ENCODE measurements around the gene OXNAD1. TPM values are rescaled to one million over a fixed set of nuclear protein-coding genes. Genes with fewer than 3 reads are reported as not detected.

OXNAD1 gene
- total and polyA plus RNA-seq, 10 of the 15 experiments (the other 5 are each of a cell fraction or from before 2014, with no cell fraction given), result 5.6 to 27.8 (median 16.2) TPM

DNA sequence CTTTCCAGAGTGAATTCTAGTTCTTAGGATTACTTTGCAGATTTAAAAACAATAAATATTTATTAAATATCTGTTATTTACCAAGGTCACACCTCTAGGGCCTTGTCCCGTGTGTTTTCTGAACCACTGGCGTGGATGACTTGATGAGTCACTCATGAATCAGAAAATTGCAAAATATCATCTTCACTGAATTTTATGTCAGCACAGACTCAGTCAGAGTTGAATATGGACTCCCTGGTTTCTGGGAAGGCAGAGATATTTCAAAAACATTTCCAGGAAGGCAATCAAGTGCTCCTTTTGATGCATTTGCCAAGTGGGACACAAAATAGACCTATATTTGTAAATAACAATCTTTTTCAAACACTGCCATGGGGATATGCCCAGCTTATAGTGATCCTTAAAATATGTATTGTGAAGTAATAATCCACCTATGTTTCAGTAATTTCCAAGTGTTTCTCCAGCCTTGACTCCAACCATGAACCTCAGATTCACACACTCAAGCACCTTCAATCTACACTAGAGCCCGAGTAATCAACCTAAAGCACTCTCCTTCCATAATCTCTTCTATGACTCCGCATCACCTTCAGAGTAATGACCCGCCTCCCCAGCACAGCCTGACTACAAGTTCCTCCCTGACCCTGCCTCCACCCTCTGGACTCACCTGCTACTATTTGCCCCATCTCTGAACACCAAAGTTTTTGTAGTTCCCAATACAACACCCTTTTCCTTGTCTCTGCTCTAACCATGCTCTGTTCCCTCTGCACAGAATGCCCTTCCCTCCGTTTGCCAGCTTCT is 24.6 kb upstream of the OXNAD1 start:
- H4K20me1 ChIP-seq (ENCODE audit: control insufficient read depth, insufficient read depth), result no peaks in the 10 kb centered on the region
- H3K9ac ChIP-seq (ENCODE audit: control insufficient read depth, insufficient read depth, low read length), result no peak overlapping the region
- ChIA-PET RAD21 (ENCODE audit: unreplicated experiment) (no interaction called here), SMC1A (ENCODE audit: uncharacterized antibody, unreplicated experiment) (interaction anchor here (0.8 kb wide), 1 partner anchor 191 kb away, joined by 3 read pairs; no protein-coding TSS in a partner anchor), CTCF (interaction anchor here (0.9 to 1.6 kb wide), 2 partner anchors 191 to 425 kb away, joined by 3 to 8 read pairs; no protein-coding TSS in a partner anchor), POLR2A (interaction anchor here (0.6 to 1.0 kb wide), 2 partner anchors 8 to 189 kb away, joined by 3 read pairs; no protein-coding TSS in a partner anchor)
- DNase-seq (ENCODE audit: low read depth, low spot score) (no peak), FAIRE-seq (no peak), ATAC-seq (no peak)
- H3K27me3 ChIP-seq (replicated peaks in 1 of 2; ENCODE audit: control insufficient read depth in 2 of 2, insufficient read depth in 2 of 2, low read length in 1 of 2), result no peaks in the 10 kb centered on the region
- no peak overlapping the region for H2AFZ ChIP-seq (ENCODE audit: control insufficient read depth, low read depth, low read length)
- no peaks in the 10 kb centered on the region for H3K79me2 ChIP-seq (ENCODE audit: control insufficient read depth, insufficient read depth, low read length)
- H3K4me3 ChIP-seq, result no peak overlapping the region
- H3K9me3 ChIP-seq (replicated peaks; ENCODE audit: control insufficient read depth, insufficient read depth, low read length), result no peaks in the 10 kb centered on the region
- intact Hi-C loops (cut with micrococcal nuclease; ENCODE audit: unreplicated experiment) (no loop called here), in situ Hi-C loops (cut with MboI) (loop anchor here (10.0 kb wide), 2 partner anchors 616 to 1036 kb away; partner anchors contain the start of gene CAPN7)
- no TSS peak for BruUV-seq (replicated peaks)
- no peak overlapping the region for H3K4me2 ChIP-seq (ENCODE audit: control insufficient read depth, insufficient read depth)
- TF ChIP-seq, protein P1, sequence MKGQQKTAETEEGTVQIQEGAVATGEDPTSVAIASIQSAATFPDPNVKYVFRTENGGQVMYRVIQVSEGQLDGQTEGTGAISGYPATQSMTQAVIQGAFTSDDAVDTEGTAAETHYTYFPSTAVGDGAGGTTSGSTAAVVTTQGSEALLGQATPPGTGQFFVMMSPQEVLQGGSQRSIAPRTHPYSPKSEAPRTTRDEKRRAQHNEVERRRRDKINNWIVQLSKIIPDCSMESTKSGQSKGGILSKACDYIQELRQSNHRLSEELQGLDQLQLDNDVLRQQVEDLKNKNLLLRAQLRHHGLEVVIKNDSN (IDR thresholded peaks at IDR 0.05; ENCODE audit: borderline replicate concordance, extremely low read length, insufficient read depth, low read depth, low read length), result no peak
- TF ChIP-seq ZNF207 (IDR thresholded peaks at IDR 0.05; ENCODE audit: borderline replicate concordance) (no peak), NBN (IDR thresholded peaks at IDR 0.05) (no peak)
- 27% methylated on average over 6 of the region's 6 CpGs for WGBS (ENCODE audit: insufficient coverage, insufficient replicate concordance, low lambda C conversion rate, missing lambda C conversion rate)
- H3K36me3 ChIP-seq (ENCODE audit: control insufficient read depth in 2 of 2, insufficient read depth in 2 of 2, low read length in 1 of 2), result no peaks in the 10 kb centered on the region
- no peak overlapping the region for H3K27ac ChIP-seq (ENCODE audit: control insufficient read depth, insufficient read depth)
- no peaks in the 10 kb centered on the region for H3K4me1 ChIP-seq (ENCODE audit: control insufficient read depth, insufficient read depth, low read length)

DNA sequence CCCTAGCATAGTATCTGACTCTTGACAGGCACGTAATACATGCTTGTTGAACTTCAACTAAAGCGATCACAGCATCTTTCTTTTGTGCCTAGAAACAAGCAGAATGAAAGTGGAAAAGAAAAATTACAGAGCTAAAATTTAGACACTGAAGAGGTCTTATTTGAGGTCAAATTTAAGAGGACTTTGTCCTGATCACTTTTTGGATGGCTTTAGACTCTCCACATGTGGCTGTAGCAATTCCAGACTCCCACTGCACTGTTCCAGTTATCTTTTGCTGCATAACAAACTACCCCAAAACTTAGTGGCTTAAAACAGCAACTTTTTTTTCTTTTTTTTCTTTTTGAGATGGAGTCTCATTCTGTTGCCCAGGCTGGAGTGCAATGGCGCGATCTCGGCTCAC is 23.8 kb upstream of the OXNAD1 start:
- ChIA-PET SMC1A (ENCODE audit: uncharacterized antibody, unreplicated experiment) (interaction anchor here (0.8 to 1.0 kb wide), 2 partner anchors 13 to 192 kb away, joined by 3 read pairs; no protein-coding TSS in a partner anchor), RAD21 (ENCODE audit: unreplicated experiment) (no interaction called here), POLR2A (interaction anchor here (0.6 to 1.0 kb wide), 2 partner anchors 9 to 189 kb away, joined by 3 read pairs; no protein-coding TSS in a partner anchor), CTCF (interaction anchor here (0.9 to 1.6 kb wide), 2 partner anchors 192 to 426 kb away, joined by 3 to 8 read pairs; no protein-coding TSS in a partner anchor)
- DNase-seq (ENCODE audit: low read depth, low spot score), result no peak
- Histone ChIP-seq H3K27ac (ENCODE audit: control insufficient read depth, insufficient read depth) (no peak overlapping the region), H3K9ac (ENCODE audit: control insufficient read depth, insufficient read depth, low read length) (no peak overlapping the region), H3K79me2 (ENCODE audit: control insufficient read depth, insufficient read depth, low read length) (no peaks in the 10 kb centered on the region), H3K4me2 (ENCODE audit: control insufficient read depth, insufficient read depth) (no peak overlapping the region), H4K20me1 (ENCODE audit: control insufficient read depth, insufficient read depth) (no peaks in the 10 kb centered on the region), H3K9me3 (replicated peaks; ENCODE audit: control insufficient read depth, insufficient read depth, low read length) (no peaks in the 10 kb centered on the region), H3K36me3 (ENCODE audit: control insufficient read depth in 2 of 2, insufficient read depth in 2 of 2, low read length in 1 of 2) (no peaks in the 10 kb centered on the region), H3K27me3 (replicated peaks in 1 of 2; ENCODE audit: control insufficient read depth in 2 of 2, insufficient read depth in 2 of 2, low read length in 1 of 2) (no peaks in the 10 kb centered on the region), H2AFZ (ENCODE audit: control insufficient read depth, low read depth, low read length) (no peak overlapping the region), H3K4me3 (no peak overlapping the region), H3K4me1 (ENCODE audit: control insufficient read depth, insufficient read depth, low read length) (no peaks in the 10 kb centered on the region)
- no peak for ATAC-seq
- 75% methylated on average over 5 of the region's 5 CpGs for WGBS (ENCODE audit: insufficient coverage, insufficient replicate concordance, low lambda C conversion rate, missing lambda C conversion rate)
- no peak for FAIRE-seq
- intact Hi-C loops (cut with micrococcal nuclease; ENCODE audit: unreplicated experiment), result no loop called here
- no TSS peak for BruUV-seq (replicated peaks)
- in situ Hi-C loops (cut with MboI), result loop anchor here (10.0 kb wide), 2 partner anchors 616 to 1036 kb away; partner anchors contain the start of gene CAPN7
- TF ChIP-seq, protein P2, sequence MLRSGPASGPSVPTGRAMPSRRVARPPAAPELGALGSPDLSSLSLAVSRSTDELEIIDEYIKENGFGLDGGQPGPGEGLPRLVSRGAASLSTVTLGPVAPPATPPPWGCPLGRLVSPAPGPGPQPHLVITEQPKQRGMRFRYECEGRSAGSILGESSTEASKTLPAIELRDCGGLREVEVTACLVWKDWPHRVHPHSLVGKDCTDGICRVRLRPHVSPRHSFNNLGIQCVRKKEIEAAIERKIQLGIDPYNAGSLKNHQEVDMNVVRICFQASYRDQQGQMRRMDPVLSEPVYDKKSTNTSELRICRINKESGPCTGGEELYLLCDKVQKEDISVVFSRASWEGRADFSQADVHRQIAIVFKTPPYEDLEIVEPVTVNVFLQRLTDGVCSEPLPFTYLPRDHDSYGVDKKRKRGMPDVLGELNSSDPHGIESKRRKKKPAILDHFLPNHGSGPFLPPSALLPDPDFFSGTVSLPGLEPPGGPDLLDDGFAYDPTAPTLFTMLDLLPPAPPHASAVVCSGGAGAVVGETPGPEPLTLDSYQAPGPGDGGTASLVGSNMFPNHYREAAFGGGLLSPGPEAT (IDR thresholded peaks at IDR 0.05; ENCODE audit: low read depth), result no peak
- TF ChIP-seq SREBF1 (IDR thresholded peaks at IDR 0.05; ENCODE audit: low read length), result no peak
- no peak for TF ChIP-seq LARP7 (IDR thresholded peaks at IDR 0.05)
- no peak for TF ChIP-seq FOXM1 (IDR thresholded peaks at IDR 0.05; ENCODE audit: low read depth, low read length)
- TF ChIP-seq PAX8 (IDR thresholded peaks at IDR 0.05), result no peak
- TF ChIP-seq, protein P3, sequence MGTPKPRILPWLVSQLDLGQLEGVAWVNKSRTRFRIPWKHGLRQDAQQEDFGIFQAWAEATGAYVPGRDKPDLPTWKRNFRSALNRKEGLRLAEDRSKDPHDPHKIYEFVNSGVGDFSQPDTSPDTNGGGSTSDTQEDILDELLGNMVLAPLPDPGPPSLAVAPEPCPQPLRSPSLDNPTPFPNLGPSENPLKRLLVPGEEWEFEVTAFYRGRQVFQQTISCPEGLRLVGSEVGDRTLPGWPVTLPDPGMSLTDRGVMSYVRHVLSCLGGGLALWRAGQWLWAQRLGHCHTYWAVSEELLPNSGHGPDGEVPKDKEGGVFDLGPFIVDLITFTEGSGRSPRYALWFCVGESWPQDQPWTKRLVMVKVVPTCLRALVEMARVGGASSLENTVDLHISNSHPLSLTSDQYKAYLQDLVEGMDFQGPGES (IDR thresholded peaks at IDR 0.05), result no peak
- TF ChIP-seq POLR2AphosphoS2 (IDR thresholded peaks at IDR 0.05; ENCODE audit: low read depth, low read length), result no peak
